Measurements from ENCODE around the gene SLC44A3.

- no peak for TF ChIP-seq CTCF (IDR thresholded peaks at IDR 0.05)
- TF ChIP-seq POLR2A (IDR thresholded peaks at IDR 0.05), result no peak
Observed at GRCh38 chr1:94836891-94837290, 16.7 kb downstream of the SLC44A3 start.
